Measurements from ENCODE around the gene CLEC5A. TPM values are rescaled to one million over a fixed set of nuclear protein-coding genes. Genes with fewer than 3 reads are reported as not detected.

CLEC5A gene
- total RNA-seq, 1 donor from 2014 or later = 0.50 TPM

Other genes with a start within 250 kb of the CLEC5A start
- gene DENND11, start 244.8 kb downstream of the CLEC5A start, total RNA-seq = 10.8 TPM
- not detected for gene WEE2, start 238.6 kb downstream of the CLEC5A start, total RNA-seq
- 98.4 TPM for gene SSBP1, start 208.6 kb downstream of the CLEC5A start, total RNA-seq
- 0.47 TPM for gene TAS2R3, start 182.9 kb downstream of the CLEC5A start, total RNA-seq
- 0.20 TPM for gene TAS2R4, start 170.3 kb downstream of the CLEC5A start, total RNA-seq
- not detected for gene TAS2R5, start 156.8 kb downstream of the CLEC5A start, total RNA-seq
- not detected for gene PRSS37, start 105.5 kb downstream of the CLEC5A start, total RNA-seq
- gene OR9A4, start 30.6 kb downstream of the CLEC5A start, total RNA-seq = not detected
- not detected for gene TAS2R38, start 26.8 kb upstream of the CLEC5A start, total RNA-seq
- 1.1 TPM for gene MGAM, start 48.9 kb upstream of the CLEC5A start, total RNA-seq
- 0.07 TPM for gene MGAM2, start 164.7 kb upstream of the CLEC5A start, total RNA-seq

Data from left ventricle myocardium superior (tissue), 1 donor.